Mesothelial cell of epicardium (in vitro differentiated cells): ENCODE results near the gene ALAS1. TPM values are rescaled to one million over a fixed set of nuclear protein-coding genes. Genes with fewer than 3 reads are reported as not detected.

Source experiments
- DNase-seq, 2 experiments: peaks; one replicate each; pipeline ENCODE4 v3.0.0; 2021; ENCODE audit warnings: low spot score in 2 of 2; ENCODE audit not compliant: unreplicated experiment in 2 of 2
- H3K27ac Mint-ChIP-seq: 2 replicates; pipeline ENCODE4 v1.8.0; 2021; ENCODE audit warnings: mixed read lengths
- H3K27me3 Mint-ChIP-seq: 2 replicates; pipeline ENCODE4 v1.8.0; 2021; ENCODE audit warnings: low read depth, mixed read lengths
- H3K36me3 Mint-ChIP-seq: 2 replicates; pipeline ENCODE4 v1.8.0; 2021; ENCODE audit warnings: mixed read lengths
- H3K4me1 Mint-ChIP-seq: 2 replicates; pipeline ENCODE4 v1.8.0; 2021; ENCODE audit warnings: mixed read lengths
- H3K4me3 Mint-ChIP-seq: 2 replicates; pipeline ENCODE4 v1.8.0; 2021; ENCODE audit warnings: mild to moderate bottlenecking, moderate library complexity, mixed read lengths
- H3K9me3 Mint-ChIP-seq: 2 replicates; pipeline ENCODE4 v1.8.0; 2021; ENCODE audit warnings: mixed read lengths
- CTCF ChIP-seq: fragments of 200-600 bp; sonication (generic); IDR thresholded peaks from one replicate; pipeline ENCODE4 v1.5.0; 2021; ENCODE audit warnings: antibody characterized with exemption; ENCODE audit not compliant: unreplicated experiment
- total RNA-seq: library from RNA; stranded (reverse); gene quantifications from 3 replicates; pipeline ENCODE4 v1.2.1, GENCODE V29; 2021

ALAS1 gene
- total RNA-seq, 1 donor from 2014 or later = 32.1 TPM

GRCh38 chr3:52153389-52154096, 44.4 kb upstream of the ALAS1 start:
- Mint-ChIP-seq H3K36me3 (no peaks in the 10 kb centered on the region), H3K27ac (peak overlapping the region; percentile 64), H3K4me3 (peak overlapping the region; percentile 93), H3K27me3 (no peaks in the 10 kb centered on the region), H3K9me3 (no peaks in the 10 kb centered on the region), H3K4me1 (peaks cover 14% of the 10 kb centered on the region)
- no peak for DNase-seq
- TF ChIP-seq CTCF = no peak

- no peak for TF ChIP-seq CTCF
- Mint-ChIP-seq H3K27me3 (no peaks in the 10 kb centered on the region), H3K36me3 (no peaks in the 10 kb centered on the region), H3K4me1 (peaks cover 14% of the 10 kb centered on the region), H3K4me3 (peak within 1 kb of the TSS; percentile 93), H3K27ac (peak within 1 kb of the TSS; percentile 97), H3K9me3 (no peaks in the 10 kb centered on the region)
- DNase-seq = peak; percentile 83 to 91
Measured at GRCh38 chr3:52154135-52155094, 43.5 kb upstream of the ALAS1 start, which contains the start of gene POC1A. Gene POC1A, minus strand, starts transcription at chr3:52154423. Its CDS starts 51 bp downstream, at chr3:52154372.

GRCh38 chr3:52155912-52156311, 42.0 kb upstream of the ALAS1 start:
- Mint-ChIP-seq H3K36me3 (no peaks in the 10 kb centered on the region), H3K27ac (peak overlapping the region; percentile 66), H3K9me3 (no peaks in the 10 kb centered on the region), H3K4me3 (peak overlapping the region; percentile 36), H3K27me3 (no peaks in the 10 kb centered on the region), H3K4me1 (peaks cover 14% of the 10 kb centered on the region)
- no peak for TF ChIP-seq CTCF
- no peak for DNase-seq

GRCh38 chr3:52159503-52159902, 38.5 kb upstream of the ALAS1 start:
- Mint-ChIP-seq H3K36me3 (no peaks in the 10 kb centered on the region), H3K4me3 (no peak overlapping the region), H3K27me3 (no peaks in the 10 kb centered on the region), H3K9me3 (peaks cover 4% of the 10 kb centered on the region), H3K4me1 (peaks cover 3% of the 10 kb centered on the region), H3K27ac (no peak overlapping the region)
- DNase-seq = no peak
- no peak for TF ChIP-seq CTCF

- Mint-ChIP-seq H3K9me3 (peaks cover 7% of the 10 kb centered on the region), H3K4me1 (no peaks in the 10 kb centered on the region), H3K36me3 (no peaks in the 10 kb centered on the region), H3K4me3 (no peak overlapping the region), H3K27ac (no peak overlapping the region), H3K27me3 (no peaks in the 10 kb centered on the region)
- TF ChIP-seq CTCF = no peak
- DNase-seq = no peak
Measured at GRCh38 chr3:52162250-52162872, 35.6 kb upstream of the ALAS1 start.
